ENCODE measurements around the gene CLEC10A.

GRCh38 chr17:7034955-7035590 lies 45.0 kb downstream of the CLEC10A start:
- TF ChIP-seq EZH2phosphoT487 (IDR thresholded peaks at IDR 0.05; ENCODE audit: insufficient read depth, low read depth) (no peak), EZH2 (IDR thresholded peaks at IDR 0.05; ENCODE audit: insufficient read depth, poor library complexity, severe bottlenecking) (no peak)

Data from GM23248 (cell line).